NCI-H1436 treated with DMSO at 0.1 percent for 48 hours (cell line): Measurements from ENCODE around the gene BBIP1.
A peak's percentile ranks its signal among the peaks of the same experiment; 100 is the strongest.

ENCODE experiments used
- DNase-seq: peaks from one replicate; lab custom pipeline; 2025; lab: John Stamatoyannopoulos, UW

BBIP1 gene

DNA sequence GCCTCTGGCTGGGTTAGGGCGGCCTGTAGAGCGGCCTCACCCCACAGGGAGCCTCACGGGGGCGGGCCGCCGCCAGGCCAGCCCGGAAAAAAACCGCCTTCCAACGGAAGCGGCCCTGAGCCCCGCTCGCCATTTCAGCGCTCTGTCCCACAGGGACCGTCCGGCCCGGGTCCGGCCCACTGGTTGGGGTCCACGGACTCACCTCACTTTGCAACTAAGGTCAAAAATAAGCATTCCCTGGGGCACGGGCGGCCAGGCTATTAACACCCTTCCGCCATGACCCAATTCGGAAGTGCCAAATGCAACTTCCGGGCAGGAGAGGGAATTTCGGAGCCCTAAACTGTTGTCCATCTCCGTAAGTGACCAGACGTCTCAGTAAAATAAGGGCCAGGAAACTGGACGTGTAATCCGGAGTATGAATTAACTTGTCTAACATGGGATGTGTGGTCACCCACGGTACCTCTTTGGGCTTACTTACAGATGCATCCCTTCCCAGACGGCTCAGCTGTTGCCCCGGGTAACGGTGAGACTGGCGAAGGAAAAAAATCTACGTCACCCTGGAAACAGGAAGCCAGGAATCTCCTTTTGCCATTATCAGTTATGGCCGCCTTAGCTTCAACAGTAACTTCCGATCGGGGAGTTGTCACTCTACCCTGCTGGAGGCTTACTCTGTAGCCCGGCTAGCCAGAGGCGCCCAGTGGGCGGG, at the start of gene BBIP1:
TSS of gene BBIP1 (minus strand) at position 538 of the 706 bp plus-strand sequence. CDS start 1,023 bp downstream, outside the sequence.
- DNase-seq = peak; percentile 100

GRCh38 chr10:110967645-110968044, 48.7 kb upstream of the BBIP1 start:
- DNase-seq = no peak

GRCh38 chr10:110967009-110967630, 48.1 kb upstream of the BBIP1 start:
- no peak for DNase-seq

DNA sequence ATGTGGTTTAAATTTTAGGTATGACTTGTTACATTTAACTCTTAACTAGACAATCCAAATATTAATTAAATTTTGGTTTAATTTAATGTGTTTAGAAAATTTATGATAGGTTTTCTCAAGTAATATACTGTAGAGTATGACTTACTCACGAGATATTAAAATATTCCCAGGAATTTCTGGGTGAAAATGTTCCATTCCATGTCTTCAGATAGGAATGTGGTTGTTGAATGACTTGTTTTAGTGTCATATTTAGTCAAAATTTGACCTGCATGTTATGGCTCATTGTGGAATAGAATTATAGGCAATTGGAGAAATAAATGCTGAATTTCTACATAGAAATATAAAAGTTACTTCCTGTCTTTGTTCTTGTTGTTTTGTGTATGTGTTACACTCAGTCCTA, 47.2 kb upstream of the BBIP1 start:
- DNase-seq = no peak

- DNase-seq = no peak
These were observed 46.2 kb upstream of the BBIP1 start for GRCh38 chr10:110965216-110965615.

GRCh38 chr10:110964681-110965080, 45.7 kb upstream of the BBIP1 start:
- DNase-seq = no peak

GRCh38 chr10:110963162-110963561, 44.2 kb upstream of the BBIP1 start:
- DNase-seq = no peak

- no peak for DNase-seq
These were observed 43.5 kb upstream of the BBIP1 start for GRCh38 chr10:110962443-110962842.

DNA sequence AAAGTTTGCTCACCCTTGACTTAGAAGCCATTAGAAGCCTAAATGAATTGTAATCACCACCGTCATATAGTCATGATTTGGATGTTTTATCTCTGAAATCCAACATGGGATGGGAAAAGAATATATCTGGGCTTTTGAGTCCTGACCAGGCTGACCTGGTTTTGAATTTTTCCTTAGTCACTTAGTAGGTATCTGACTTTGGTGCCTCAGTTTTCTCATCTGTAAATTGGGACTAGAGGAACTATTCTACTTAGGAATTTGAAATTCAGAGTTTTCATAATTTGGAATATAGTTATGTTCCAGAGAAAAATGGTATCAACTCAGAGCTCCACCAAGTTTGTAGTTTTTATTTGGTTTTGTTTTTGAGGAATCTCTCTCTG, 41.3 kb upstream of the BBIP1 start:
- DNase-seq = no peak

DNA sequence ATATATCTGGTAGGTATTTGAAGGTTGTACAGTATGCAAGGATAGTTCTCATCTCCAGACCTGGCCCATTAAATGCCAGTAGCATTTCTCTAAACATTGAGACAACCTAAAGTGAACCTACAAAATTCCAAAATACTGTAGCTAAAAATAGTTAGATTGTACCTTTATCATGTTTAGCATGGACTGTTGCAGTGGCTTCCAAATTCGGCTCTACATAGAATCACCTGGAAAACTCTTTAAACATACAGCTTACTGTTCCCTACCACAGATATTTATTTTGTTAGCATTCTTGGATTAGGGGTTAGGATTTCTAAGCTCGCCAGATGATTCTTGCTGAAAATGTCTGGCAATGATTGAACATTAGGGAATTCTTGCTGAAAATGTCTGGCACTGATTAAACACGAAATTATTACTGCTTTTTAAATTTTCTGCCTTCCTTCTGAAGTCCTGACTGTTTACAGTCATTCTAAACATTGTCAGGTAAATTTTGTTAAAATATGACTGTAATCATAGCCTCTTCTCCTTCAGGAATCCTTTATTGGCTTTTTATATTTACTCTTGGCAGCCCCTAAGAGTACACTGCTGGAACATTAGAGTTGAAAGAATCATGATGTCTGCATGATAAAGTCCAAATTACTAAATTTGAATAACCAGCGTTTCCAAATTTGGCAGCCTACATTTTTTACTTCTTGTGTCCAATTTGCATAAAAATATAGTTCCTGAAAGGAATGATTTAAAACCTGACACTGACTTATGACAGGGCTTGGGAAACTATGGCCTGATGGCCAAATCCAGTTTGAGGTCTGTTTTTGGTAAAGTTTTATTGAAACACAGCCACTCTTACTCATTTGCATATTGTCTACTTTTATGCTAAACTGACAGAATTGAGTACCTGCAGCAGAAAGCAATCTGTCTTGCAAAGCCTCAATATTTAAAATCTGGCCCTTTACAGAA, 40.7 kb upstream of the BBIP1 start:
- no peak for DNase-seq

- no peak for DNase-seq
These were observed 38.6 kb upstream of the BBIP1 start for GRCh38 chr10:110957606-110958005.

GRCh38 chr10:110951381-110951780, 32.4 kb upstream of the BBIP1 start:
- no peak for DNase-seq

DNA sequence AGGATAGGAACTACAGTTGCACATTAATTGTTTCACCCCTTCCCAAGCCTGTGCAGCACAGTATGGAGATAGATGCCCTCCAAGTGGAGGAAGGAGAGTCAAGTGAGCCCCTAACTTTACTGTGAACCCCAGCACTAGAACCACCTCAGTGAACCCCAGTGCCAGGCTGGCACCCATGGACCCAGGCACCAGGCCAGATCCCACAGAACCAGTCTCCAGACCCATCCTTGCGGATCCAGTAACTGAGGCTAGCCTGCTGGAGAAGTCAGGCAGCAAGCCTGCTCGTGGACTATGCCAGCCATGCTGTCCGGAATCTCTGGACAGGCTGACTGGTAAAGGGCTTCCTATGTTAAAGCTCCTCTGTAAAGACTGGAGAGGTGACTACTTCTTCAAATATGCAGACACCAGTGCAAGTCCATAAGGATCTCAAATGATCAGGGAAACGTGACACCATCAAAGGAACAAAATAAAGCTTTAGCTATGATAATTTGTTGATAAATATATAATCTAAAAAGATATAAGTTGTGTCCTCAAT, 28.1 kb upstream of the BBIP1 start:
- DNase-seq = no peak

GRCh38 chr10:110946496-110946895, 27.5 kb upstream of the BBIP1 start:
- no peak for DNase-seq

GRCh38 chr10:110944792-110945396, 25.9 kb upstream of the BBIP1 start:
- DNase-seq = no peak

DNA sequence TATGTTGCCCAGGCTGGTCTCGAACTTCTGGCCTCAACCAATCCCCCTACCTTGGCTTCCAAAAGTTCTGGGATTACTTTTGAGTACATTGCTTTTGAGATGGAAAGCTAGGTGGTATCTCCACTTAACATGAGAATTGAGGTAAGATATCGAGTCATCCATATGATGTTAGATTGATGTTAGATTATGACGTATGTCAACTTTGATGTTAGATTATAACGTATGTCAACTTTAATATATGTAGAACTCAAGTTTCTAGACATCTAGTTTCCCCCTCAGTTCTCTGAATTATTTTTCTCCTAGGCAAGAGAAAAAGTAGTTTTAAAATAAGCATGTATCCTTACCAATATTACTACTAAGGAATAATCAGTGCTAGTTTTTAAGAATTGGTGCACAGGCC, 20.4 kb upstream of the BBIP1 start:
- DNase-seq = no peak

GRCh38 chr10:110936757-110937156, 17.8 kb upstream of the BBIP1 start:
- DNase-seq = no peak

GRCh38 chr10:110932505-110933180, 13.7 kb upstream of the BBIP1 start:
- DNase-seq = no peak

DNA sequence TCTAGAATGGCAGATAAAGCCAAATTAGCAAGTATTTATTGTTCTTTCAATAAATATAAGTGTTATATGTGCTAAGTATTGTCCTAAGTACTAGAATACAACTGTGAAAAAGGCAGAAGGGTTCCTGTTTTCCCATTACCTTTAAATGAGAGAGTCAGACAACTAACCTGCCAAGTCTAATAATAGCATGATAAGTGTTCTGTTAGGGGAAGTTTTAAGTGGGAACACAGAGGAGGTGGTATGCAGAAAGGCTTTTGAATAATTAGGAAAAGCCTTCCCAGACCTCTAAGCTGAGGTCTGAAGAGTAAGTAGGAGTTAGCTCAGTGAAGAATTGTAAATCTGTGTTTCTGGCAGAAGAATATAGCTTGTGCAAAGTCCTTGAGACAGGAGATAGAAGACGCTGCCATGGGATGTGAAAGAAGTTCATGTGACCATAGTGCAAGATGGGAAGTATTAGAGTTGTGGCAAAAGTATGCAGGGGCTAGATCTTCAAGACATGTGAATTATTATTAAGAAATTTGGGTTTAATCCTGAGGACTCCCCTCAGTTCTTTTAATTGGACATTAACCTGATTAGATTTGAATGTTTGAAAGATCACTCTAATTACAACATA, 12.9 kb upstream of the BBIP1 start:
- no peak for DNase-seq

GRCh38 chr10:110927461-110927860, 8.5 kb upstream of the BBIP1 start:
- DNase-seq = no peak
